ENCODE results near the gene ERCC2.

The ERCC2 gene

DNA sequence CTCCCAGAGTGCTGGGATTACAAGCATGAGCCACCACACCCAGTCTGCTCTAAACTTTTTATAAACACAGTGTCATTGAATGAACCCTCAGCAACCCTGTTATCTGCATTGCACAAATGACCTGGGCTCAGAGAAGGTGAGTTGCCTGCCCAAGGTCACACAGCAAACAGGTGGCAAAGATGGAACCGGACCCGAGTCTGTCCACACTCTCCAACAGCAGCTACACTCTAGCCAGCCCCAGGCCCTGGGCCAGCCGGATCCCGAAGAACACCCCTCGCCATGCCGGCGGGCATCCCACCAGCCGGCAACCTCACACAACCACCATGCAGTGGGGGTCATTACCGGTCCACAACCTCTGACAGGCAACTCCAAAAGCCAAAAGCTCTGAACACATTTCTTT, 14.5 kb downstream of the ERCC2 start:
- no peak overlapping the region for H3K4me3 Mint-ChIP-seq
- H3K27me3 Mint-ChIP-seq = no peaks in the 10 kb centered on the region
- ATAC-seq (replicated peaks) (no peak), DNase-seq (no peak)
- H3K27ac Mint-ChIP-seq = no peak overlapping the region
- H3K4me1 Mint-ChIP-seq = no peaks in the 10 kb centered on the region
- H3K36me3 Mint-ChIP-seq = peaks cover 57 to 70% of the 10 kb centered on the region in 2 donors
- no peaks in the 10 kb centered on the region for H3K9me3 Mint-ChIP-seq

DNA sequence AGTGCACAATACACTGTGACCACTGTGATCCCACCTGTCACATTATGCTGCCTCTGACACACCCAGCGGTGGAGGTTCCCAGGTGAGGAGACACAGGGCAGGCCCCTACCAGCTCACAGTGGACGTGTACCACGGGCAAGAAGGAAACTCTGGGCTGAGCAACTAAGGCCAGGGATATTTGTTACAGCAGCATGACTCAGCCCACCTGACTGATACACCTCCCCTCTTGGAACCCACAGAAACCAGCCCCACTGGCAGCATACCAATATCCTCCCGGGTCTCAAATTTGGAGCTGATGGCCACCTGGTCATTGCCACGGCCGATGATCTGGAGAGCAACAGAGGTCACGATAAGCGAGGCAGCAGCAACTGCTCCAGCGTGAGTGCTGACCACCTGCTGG, 15.0 kb downstream of the ERCC2 start:
- H3K27ac Mint-ChIP-seq = no peak overlapping the region
- H3K4me3 Mint-ChIP-seq = no peak overlapping the region
- no peak for ATAC-seq (replicated peaks)
- H3K27me3 Mint-ChIP-seq = no peaks in the 10 kb centered on the region
- no peak for DNase-seq
- no peaks in the 10 kb centered on the region for H3K9me3 Mint-ChIP-seq
- peaks cover 59 to 75% of the 10 kb centered on the region in 2 donors for H3K36me3 Mint-ChIP-seq
- H3K4me1 Mint-ChIP-seq = no peaks in the 10 kb centered on the region

DNA sequence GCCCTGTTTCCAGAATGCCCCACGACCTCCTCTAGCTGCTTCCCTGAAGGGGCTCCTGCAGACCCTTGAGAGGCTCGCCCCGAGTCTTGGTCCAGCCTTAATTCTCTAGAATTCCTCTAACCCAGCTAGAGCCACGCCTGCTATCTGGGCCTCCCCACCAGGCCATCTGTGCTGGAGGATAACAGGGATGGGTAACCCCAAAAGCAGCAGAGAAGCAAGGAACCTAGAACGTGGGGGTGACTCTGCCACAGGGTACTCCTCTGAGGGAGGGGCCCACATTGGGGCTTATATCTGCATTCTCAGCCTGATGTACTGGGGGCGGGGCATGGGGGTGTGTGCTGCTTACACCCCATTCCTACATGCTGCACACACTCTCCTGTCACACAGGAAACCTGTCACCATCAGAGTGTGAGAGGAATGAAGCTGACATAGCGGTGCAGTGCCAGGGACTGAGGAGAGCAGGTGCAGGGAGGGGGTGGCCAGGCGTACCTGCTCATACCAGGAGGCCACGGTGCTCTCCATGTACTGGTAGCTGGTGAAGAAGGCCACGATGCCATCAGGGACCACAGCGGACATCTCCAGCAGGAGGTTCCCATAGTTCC, 16.0 kb downstream of the ERCC2 start:
- Mint-ChIP-seq H3K27me3 (no peaks in the 10 kb centered on the region), H3K36me3 (peaks cover 64 to 79% of the 10 kb centered on the region in 2 donors), H3K27ac (no peak overlapping the region), H3K4me3 (no peak overlapping the region), H3K4me1 (no peaks in the 10 kb centered on the region), H3K9me3 (no peaks in the 10 kb centered on the region)
- no peak for ATAC-seq (replicated peaks)
- DNase-seq = no peak

DNA sequence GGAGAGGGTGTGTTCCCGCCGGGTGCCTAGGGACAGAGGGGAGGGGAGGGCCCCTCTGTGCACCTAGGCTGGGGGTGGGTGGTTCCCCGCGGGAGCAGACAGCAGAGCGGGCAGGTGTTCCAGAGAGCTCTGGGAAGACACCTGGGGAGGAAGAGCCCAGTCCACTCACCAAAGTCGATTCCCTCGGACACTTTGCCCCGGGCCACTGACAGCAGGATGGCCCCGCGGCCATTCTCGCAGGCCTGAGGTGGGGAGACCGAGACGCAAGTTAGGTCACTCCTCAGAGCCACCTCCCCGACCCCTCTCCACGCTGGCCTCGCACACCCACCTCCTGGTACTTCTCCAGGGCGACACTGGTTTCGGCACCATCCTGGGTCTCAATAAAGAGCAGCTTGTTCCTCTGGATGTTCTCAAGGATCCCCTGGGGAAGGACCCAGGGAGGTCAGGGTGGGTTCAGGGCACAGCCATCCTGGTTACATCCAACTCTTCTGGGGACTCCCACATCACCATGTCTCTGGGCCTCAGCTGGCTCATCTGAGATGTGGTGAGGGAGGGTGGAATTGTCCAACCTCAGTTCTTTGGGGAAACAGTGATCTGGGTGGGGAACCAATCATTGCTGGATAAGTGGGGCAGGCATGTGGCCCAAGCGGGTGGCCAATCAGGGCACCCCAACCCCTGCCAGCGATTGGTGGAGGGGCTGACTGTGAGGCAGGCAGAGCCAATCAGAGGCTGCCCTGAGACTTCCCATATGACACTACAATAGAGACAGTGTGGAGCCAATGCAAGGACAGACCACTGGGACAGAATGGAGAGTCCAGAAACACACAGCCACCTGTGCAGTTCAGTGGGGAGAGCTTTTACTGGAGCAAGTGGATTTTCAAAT, 17.2 kb downstream of the ERCC2 start:
- no peak for DNase-seq
- Mint-ChIP-seq H3K27ac (no peak overlapping the region), H3K27me3 (no peaks in the 10 kb centered on the region), H3K4me3 (no peak overlapping the region), H3K9me3 (no peaks in the 10 kb centered on the region), H3K36me3 (peaks cover 55 to 73% of the 10 kb centered on the region in 2 donors), H3K4me1 (no peaks in the 10 kb centered on the region)
- ATAC-seq (replicated peaks) = peak in 1 of 2 donors; percentile 29

DNA sequence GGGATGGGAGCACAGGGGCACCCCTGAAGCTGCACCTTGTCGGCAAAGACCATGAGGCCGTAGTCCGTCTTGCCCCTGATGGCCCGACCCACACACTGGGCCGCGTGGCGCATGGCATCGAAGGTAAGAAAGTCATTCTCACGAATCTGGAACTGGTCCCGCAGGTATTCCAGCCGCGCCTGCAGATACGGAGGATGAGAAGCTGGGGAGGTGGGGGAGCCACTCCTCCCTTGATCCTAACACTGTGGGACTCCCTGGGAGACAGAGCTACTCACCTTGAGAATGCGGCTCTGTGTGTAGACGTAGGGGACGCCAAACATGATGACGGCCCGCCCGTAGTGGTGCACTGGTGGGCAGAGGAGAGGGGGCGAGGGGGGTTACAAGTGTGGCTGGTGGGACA, 17.9 kb downstream of the ERCC2 start:
- DNase-seq (no peak), ATAC-seq (replicated peaks) (no peak)
- H3K9me3 Mint-ChIP-seq = no peaks in the 10 kb centered on the region
- no peak overlapping the region for H3K27ac Mint-ChIP-seq
- H3K36me3 Mint-ChIP-seq = peaks cover 55 to 67% of the 10 kb centered on the region in 2 donors
- H3K4me1 Mint-ChIP-seq = no peaks in the 10 kb centered on the region
- no peak overlapping the region for H3K4me3 Mint-ChIP-seq
- H3K27me3 Mint-ChIP-seq = no peaks in the 10 kb centered on the region

DNA sequence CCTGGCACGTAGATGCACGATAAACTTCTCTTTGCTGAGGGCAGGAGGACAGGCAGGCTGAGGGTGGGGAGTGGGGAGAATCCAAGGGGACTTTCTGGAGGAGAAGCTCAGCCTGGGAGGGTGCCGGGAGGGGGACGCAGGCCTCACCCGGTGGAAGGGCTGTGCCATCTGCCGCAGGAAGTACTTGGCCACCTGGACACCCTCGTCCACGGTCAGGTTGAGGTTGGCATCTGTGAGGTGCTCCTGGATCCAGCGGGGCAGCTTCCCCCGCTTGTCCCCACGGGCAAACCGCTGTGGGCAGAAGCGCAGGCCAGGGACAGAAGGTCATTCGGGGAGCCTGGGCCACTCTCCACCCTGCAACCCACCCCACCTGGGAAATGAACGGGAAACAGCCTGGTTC, 18.3 kb downstream of the ERCC2 start:
- Mint-ChIP-seq H3K4me3 (no peak overlapping the region), H3K36me3 (peaks cover 52 to 62% of the 10 kb centered on the region in 2 donors), H3K9me3 (no peaks in the 10 kb centered on the region), H3K4me1 (no peaks in the 10 kb centered on the region), H3K27me3 (peaks cover 0 to under 1% of the 10 kb centered on the region in 2 donors), H3K27ac (no peak overlapping the region)
- DNase-seq (no peak), ATAC-seq (replicated peaks) (no peak)

DNA sequence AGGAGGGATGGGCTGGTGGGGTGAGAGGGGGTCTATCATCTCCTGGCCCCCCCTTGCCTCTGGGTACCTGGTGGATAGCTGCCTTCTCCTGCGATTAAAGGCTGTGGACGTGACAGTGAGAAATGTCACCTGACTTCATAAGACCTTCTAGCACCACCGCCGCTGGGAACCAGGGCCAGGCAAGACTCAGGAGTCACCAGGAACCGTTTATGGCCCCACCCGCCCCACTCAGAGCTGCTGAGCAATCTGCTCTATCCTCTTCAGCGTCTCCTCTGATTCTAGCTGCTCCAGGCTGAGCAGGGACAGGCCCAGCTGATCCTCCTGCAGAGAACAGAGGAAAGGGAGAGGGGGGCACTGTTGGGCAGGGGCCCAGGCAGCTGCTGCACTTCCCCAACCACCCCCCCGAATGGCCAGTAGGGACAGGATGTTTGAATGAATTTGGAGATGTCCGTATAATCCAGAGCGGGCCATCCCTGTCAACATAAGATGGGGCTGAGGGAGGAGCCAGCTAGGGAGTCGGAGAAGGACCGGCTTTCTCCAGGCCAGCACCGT, 18.9 kb downstream of the ERCC2 start:
- ATAC-seq (replicated peaks) = no peak
- DNase-seq = no peak
- H3K36me3 Mint-ChIP-seq = peaks cover 47 to 57% of the 10 kb centered on the region in 2 donors
- no peak overlapping the region for H3K27ac Mint-ChIP-seq
- no peaks in the 10 kb centered on the region for H3K9me3 Mint-ChIP-seq
- H3K4me3 Mint-ChIP-seq = no peak overlapping the region
- no peaks in the 10 kb centered on the region for H3K4me1 Mint-ChIP-seq
- peaks cover 0 to 6% of the 10 kb centered on the region in 2 donors for H3K27me3 Mint-ChIP-seq

DNA sequence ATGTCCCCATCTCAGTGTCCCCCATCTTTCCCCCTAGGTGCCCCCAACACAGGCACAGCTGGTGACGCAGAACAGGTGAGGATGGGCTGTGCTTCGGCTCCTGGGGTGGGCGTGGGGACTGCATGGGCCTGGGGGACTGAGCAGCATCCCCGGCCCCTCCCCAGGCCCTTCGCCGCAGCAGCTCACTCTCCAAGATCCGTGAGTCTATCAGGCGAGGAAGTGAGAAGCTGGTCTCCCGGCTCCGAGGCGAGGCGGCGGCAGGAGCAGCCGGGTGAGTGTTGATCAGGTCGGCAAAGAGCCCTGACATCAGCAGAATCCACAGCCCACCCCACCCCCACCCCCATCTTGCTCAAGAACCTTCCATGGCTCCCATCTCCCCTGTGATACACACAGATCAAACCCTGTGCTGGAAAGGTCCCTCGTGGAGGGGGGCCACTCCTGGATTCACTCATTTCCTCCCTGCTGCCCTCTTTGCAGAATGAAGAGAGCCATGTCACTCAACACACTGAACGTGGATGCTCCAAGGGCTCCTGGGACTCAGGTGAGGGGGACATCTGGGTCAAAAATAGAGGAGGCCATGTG, 19.8 kb downstream of the ERCC2 start:
- Mint-ChIP-seq H3K27me3 (peaks cover 7 to 15% of the 10 kb centered on the region in 2 donors), H3K4me3 (no peak overlapping the region)
- ATAC-seq (replicated peaks) = no peak

DNA sequence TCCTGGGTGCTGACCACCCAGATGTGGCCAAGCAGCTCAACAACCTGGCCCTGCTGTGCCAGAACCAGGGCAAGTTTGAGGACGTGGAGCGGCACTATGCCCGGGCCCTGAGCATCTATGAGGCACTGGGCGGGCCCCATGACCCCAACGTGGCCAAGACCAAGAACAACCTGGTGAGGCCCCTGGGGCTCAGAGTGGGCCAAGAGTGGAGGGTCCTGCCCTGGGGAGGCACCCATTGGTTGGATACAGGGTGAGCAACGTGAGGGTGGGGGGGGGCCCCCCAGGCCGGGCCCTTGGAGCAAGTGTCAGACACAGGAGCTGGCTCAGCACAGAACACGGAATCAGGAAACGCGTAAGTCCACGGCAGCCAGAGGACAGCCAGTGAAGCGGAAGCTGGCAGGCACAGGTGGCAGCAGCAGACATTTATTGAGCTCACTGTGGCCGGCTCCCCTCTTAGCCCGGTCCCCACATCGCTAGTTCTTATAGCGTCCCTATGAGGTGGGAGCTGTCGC, 20.9 kb downstream of the ERCC2 start:
- Mint-ChIP-seq H3K36me3 (peaks cover 33 to 43% of the 10 kb centered on the region in 2 donors), H3K9me3 (no peaks in the 10 kb centered on the region), H3K27me3 (peaks cover 14 to 23% of the 10 kb centered on the region in 2 donors), H3K4me1 (no peaks in the 10 kb centered on the region), H3K27ac (no peak overlapping the region), H3K4me3 (no peak overlapping the region)
- no peak for ATAC-seq (replicated peaks)
- DNase-seq = no peak

More for the DNA sequence above, 19.8 kb downstream of the ERCC2 start:
- Mint-ChIP-seq H3K27ac (no peak overlapping the region), H3K36me3 (peaks cover 39 to 48% of the 10 kb centered on the region in 2 donors), H3K4me1 (no peaks in the 10 kb centered on the region), H3K9me3 (no peaks in the 10 kb centered on the region)
- no peak for DNase-seq

DNA sequence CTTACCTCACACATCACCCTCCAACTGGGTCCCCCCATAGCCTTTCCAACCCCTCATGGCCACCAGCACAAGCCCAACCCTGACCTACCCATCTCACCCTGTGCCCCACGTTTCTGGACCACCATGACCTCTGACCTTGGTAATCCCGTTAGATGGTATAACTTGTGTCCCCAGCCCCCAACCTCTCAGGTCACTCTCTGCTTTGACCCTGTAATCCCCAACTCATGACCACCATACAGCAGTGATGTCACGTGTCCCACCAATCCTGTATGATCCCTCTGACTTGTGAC, 21.3 kb downstream of the ERCC2 start:
- no peak overlapping the region for H3K4me3 Mint-ChIP-seq

DNA sequence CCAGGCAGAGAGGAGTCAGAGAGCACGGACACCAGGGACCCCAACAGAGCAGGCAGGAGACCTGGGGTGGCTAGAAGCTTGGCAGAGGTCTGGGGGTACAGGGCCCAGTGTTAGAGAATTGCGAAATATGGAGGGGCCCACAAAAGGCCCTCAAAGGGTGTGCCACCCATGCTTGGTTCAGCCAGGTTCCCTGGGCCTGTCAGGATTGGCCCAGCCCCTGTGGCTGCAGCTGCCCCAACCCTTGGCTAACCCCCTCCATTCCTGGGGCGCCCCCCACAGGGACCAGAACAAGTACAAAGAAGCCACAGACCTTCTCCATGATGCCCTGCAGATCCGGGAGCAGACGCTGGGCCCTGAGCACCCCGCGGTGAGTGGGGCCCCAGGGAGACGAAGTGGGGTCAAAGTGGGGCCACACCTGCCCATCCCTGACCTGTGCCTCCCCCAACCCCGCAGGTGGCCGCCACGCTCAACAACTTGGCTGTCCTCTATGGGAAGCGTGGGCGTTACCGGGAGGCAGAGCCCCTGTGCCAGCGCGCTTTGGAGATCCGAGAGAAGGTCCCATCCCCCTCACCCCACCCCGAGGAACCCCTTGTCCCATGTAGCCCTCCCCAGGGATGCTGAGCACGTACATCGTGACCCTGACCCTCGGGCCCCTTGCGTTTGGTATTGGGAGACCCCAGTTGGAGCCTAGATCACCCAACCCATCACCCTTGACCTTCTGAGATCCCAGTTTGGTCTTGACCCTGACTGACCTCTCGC, 21.8 kb downstream of the ERCC2 start:
- ATAC-seq (replicated peaks) = no peak
- peaks cover 24 to 36% of the 10 kb centered on the region in 2 donors for H3K36me3 Mint-ChIP-seq
- H3K27ac Mint-ChIP-seq = no peak overlapping the region
- H3K4me3 Mint-ChIP-seq = no peak overlapping the region
- H3K4me1 Mint-ChIP-seq = no peaks in the 10 kb centered on the region
- H3K27me3 Mint-ChIP-seq = peaks cover 17 to 23% of the 10 kb centered on the region in 2 donors
- no peak for DNase-seq
- no peaks in the 10 kb centered on the region for H3K9me3 Mint-ChIP-seq

More for the DNA sequence above, 21.3 kb downstream of the ERCC2 start:
- Mint-ChIP-seq H3K27me3 (peaks cover 17 to 23% of the 10 kb centered on the region in 2 donors), H3K4me1 (no peaks in the 10 kb centered on the region), H3K27ac (no peak overlapping the region), H3K36me3 (peaks cover 29 to 39% of the 10 kb centered on the region in 2 donors), H3K9me3 (no peaks in the 10 kb centered on the region)
- no peak for ATAC-seq (replicated peaks)
- no peak for DNase-seq

DNA sequence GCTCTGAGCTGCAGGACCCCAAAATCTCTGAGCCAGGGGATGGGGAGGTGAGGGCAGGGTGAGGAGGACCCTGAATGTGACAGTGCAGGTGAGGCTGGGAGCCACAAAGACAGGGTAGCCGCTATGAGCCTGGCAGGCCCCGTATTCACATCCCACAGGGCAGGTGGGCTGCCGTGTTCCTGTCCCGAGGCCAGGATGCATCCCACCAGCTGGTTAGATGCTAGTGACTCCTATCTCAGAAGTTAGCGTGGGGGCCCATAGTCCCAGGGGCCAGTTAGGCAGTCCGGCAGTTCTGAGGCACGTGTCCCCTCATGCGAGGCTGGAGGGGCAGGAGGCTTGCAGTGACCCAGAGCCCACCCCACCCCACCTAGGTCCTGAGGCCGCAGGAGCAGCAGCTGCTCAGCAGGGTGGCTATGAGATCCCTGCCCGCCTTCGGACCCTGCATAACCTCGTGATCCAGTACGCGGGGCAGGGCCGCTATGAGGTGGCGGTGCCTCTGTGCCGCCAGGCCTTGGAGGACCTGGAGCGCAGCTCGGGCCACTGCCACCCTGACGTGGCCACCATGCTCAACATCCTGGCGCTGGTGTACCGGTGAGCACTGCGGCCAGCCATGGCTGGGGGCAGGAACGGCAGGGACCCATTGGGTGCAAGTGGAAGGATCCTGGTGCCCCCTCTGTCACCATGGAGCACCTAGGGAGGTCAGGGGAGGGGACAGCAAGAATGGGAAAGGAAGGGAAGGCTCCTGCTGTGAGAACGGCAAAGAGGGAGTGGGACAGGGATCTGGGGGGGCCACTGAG, 22.6 kb downstream of the ERCC2 start:
- H3K27me3 Mint-ChIP-seq = peaks cover 17 to 23% of the 10 kb centered on the region in 2 donors
- no peak overlapping the region for H3K27ac Mint-ChIP-seq
- no peak for ATAC-seq (replicated peaks)
- no peaks in the 10 kb centered on the region for H3K4me1 Mint-ChIP-seq
- no peaks in the 10 kb centered on the region for H3K9me3 Mint-ChIP-seq
- H3K4me3 Mint-ChIP-seq = no peak overlapping the region
- DNase-seq = no peak
- peaks cover 17 to 29% of the 10 kb centered on the region in 2 donors for H3K36me3 Mint-ChIP-seq

DNA sequence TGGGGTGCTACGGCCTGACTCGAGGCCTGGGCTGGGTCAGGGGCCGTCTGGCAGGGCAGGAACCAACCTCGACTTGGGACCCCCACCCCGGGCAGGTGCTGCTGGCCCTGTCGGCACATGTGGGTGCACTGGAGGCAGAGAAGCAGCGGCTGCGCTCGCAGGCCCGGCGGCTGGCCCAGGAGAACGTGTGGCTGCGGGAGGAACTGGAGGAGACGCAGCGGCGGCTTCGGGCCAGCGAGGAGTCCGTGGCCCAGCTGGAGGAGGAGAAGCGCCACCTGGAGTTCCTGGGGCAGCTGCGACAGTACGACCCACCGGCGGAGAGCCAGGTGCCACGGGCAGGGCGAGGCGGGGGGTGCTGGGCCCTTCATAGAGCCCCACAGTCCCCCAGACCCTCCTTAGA, 23.9 kb downstream of the ERCC2 start:
- Mint-ChIP-seq H3K4me1 (no peaks in the 10 kb centered on the region), H3K4me3 (no peak overlapping the region), H3K36me3 (peaks cover 14 to 23% of the 10 kb centered on the region in 2 donors), H3K27me3 (peaks cover 17 to 23% of the 10 kb centered on the region in 2 donors), H3K27ac (no peak overlapping the region), H3K9me3 (no peaks in the 10 kb centered on the region)
- DNase-seq = no peak
- no peak for ATAC-seq (replicated peaks)

Measured in stimulated activated naive B cell treated with anti-CD40 and anti-IgM and Interleukin-4, amounts not matched to agents 10 μg/mL and 1 μg/mL and 100 μg/mL, for 72 hours (primary cell).